Stomach (tissue), 9 donors: ENCODE results near the gene ZNF256. TPM values are rescaled to one million over a fixed set of nuclear protein-coding genes. Genes with fewer than 3 reads are reported as not detected.
"Not testable (repeated sequence)": the region's sequence is repeated elsewhere in the genome, so short reads cannot be mapped to it uniquely, and the experiment has no call there.

Source experiments
- DNase-seq, 2 donors: peaks; one replicate each; pipeline versions ENCODE4 v3.0.0 to v3.0.0-alpha.2; 2013 to 2019
- H3K27ac ChIP-seq, 5 donors: fragments of 200-600 bp in 4 of 5; sonication (generic) in 4 of 5; one replicate each; pipeline ENCODE4 v1.5.1; 2013 to 2019; ENCODE audit warnings: mild to moderate bottlenecking in 1 of 5, moderate library complexity in 1 of 5
- H3K27me3 ChIP-seq, 3 donors: fragments of 200-600 bp; sonication (generic); one replicate each; pipeline ENCODE4 v1.5.1; 2017 to 2019; ENCODE audit warnings: mixed run types in 1 of 3
- H3K36me3 ChIP-seq, 4 donors: fragments of 200-600 bp; sonication (generic); 1 replicate in 3 of 4; 2 replicates in 1 of 4; pipeline ENCODE4 v1.5.1; 2016 to 2019
- H3K4me1 ChIP-seq, 4 donors: fragments of 200-600 bp; sonication (generic); one replicate each; pipeline ENCODE4 v1.5.1; 2016 to 2019
- H3K4me3 ChIP-seq, 4 donors: fragments of 200-600 bp; sonication (generic) in 3 of 4; one replicate each; pipeline ENCODE4 v1.5.1; 2016 to 2019; ENCODE audit warnings: mild to moderate bottlenecking in 1 of 4
- H3K9me3 ChIP-seq, 4 donors: fragments of 200-600 bp; sonication (generic); one replicate each; pipeline ENCODE4 v1.5.1; 2016 to 2019
- EP300 ChIP-seq: sonication (generic); formaldehyde crosslinking; IDR thresholded peaks from one replicate; pipeline ENCODE4 v1.6.1; 2017; ENCODE audit warnings: antibody characterized with exemption
- POLR2A ChIP-seq, 4 donors: fragments of 450-650 bp; IDR thresholded peaks; one replicate each; pipeline ENCODE4 v1.6.1; 2016; ENCODE audit warnings: antibody characterized with exemption in 4 of 4, control low read depth in 2 of 4, mild to moderate bottlenecking in 1 of 4, moderate library complexity in 1 of 4
- POLR2AphosphoS5 ChIP-seq, 3 donors: sonication (generic); formaldehyde crosslinking; IDR thresholded peaks; one replicate each; pipeline ENCODE4 v1.6.1; 2016; ENCODE audit warnings: antibody characterized with exemption in 3 of 3
- WGBS, 5 donors: extraction: QIAGEN DNeasy Blood & Tissue Kit in 3 of 5; methylation state at CpG; one replicate each; pipeline versions ENCODE4 v1.1.5 to v1.1.7; 2013 to 2018; 5-methylcytosine and 5-hydroxymethylcytosine counted together
- intact Hi-C: fragments of 100-400 bp; cut with DNase I; formaldehyde crosslinking; loops from one replicate; pipeline ENCODE4 v1.15.1; 2023; ENCODE audit warnings: low total_unique reads
- polyA plus RNA-seq, 3 donors: library from polyadenylated mRNA; stranded (reverse); fragments of 200-250 nt; gene quantifications; one replicate each; pipeline ENCODE4 v1.2.3, GENCODE V29; 2013
- total RNA-seq, 5 donors: library from RNA; depleted of rRNA; stranded (reverse); fragments of >200 nt; gene quantifications; one replicate each; pipeline versions ENCODE4 v1.1.0 to v1.2.3, GENCODE V29; 2014 to 2016
- TF ChIP-seq, protein P1 (sequence below), 7 experiments: fragments of 450-650 bp in 4 of 7; fragments of 200-600 bp in 3 of 7; sonication (generic) in 3 of 7; IDR thresholded peaks; one replicate each; pipeline ENCODE4 v1.5.1; 2016 to 2019; ENCODE audit warnings: antibody characterized with exemption in 7 of 7, control low read depth in 2 of 7, mild to moderate bottlenecking in 1 of 7
- donor health status: healthy with polysubstance abuse.
- donor health status: Bipolar disorder and iron deficiency.
- donor health status: healthy.

ZNF256 gene
- total and polyA plus RNA-seq, 8 donors: 0.89 to 15.4 (median 2.1) TPM; not detected in 2

DNA sequence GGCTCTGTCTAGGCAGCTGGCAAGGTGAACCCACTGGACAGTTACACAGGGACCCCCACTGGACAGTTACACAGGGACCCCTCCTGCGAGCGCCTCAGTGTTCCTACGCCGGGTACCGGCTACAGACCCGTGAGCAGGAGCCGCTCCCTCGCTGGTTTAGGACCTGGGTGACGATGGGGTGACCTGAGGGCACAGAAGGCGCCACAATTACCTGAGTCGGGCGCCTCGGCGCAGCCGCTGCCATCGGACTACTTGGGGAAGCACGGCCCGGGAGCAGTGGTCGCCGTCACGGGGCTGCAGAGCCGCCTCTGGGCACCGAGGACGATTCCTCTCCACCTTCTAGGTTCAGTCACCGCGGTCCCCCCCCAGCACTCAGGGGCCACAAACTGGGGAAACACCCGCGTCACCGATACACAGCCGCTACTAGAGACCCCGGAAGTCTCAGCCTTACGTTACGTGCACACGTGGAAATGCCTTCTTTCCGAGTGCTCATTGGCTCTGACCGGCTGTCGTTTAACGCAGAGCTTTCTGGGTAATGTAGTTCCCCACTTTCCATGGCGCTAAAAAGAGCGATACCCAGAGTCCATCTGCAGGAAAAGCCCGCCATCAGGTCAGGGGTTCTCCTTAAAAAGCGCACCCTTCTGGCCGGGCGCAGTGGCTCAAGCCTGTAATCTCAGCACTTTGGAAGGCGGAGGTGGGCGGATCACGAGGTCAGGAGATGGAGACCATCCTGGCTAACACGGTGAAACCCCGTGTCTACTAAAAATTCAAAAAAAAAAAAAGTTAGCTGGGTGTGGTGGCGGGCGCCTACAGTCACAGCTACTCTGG is 31.1 kb downstream of the ZNF256 start, which contains the start of gene ZNF417:
TSS of gene ZNF417 (minus strand) at position 425 of the 828 bp plus-strand sequence. CDS start at position 244, 181 bp downstream.
- H3K27me3 ChIP-seq, intact Hi-C loops: not testable (repeated sequence)
- Histone ChIP-seq H3K9me3 (peaks cover 5 to 57% (median 26%) of the 10 kb centered on the region in 4 donors), H3K4me1 (peaks cover 7 to 21% (median 15%) of the 10 kb centered on the region in 4 donors), H3K27ac (peak within 1 kb of the TSS; percentile 51 to 91 (median 81)), H3K4me3 (peak within 1 kb of the TSS; percentile 65 to 96 (median 86)), H3K36me3 (peaks cover 19 to 53% (median 39%) of the 10 kb centered on the region in 4 donors)
- 1% methylated on average over 26 to 51 of the region's 51 CpGs for WGBS, 5 donors
- TF ChIP-seq POLR2AphosphoS5 (IDR thresholded peaks at IDR 0.05) (peak; percentile 53 to 90 (median 60)), POLR2A (IDR thresholded peaks at IDR 0.05) (peak in 1 of 4 donors; percentile 20)
- TF ChIP-seq, protein P1, sequence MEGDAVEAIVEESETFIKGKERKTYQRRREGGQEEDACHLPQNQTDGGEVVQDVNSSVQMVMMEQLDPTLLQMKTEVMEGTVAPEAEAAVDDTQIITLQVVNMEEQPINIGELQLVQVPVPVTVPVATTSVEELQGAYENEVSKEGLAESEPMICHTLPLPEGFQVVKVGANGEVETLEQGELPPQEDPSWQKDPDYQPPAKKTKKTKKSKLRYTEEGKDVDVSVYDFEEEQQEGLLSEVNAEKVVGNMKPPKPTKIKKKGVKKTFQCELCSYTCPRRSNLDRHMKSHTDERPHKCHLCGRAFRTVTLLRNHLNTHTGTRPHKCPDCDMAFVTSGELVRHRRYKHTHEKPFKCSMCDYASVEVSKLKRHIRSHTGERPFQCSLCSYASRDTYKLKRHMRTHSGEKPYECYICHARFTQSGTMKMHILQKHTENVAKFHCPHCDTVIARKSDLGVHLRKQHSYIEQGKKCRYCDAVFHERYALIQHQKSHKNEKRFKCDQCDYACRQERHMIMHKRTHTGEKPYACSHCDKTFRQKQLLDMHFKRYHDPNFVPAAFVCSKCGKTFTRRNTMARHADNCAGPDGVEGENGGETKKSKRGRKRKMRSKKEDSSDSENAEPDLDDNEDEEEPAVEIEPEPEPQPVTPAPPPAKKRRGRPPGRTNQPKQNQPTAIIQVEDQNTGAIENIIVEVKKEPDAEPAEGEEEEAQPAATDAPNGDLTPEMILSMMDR (IDR thresholded peaks at IDR 0.05): peak in 1 of 7 experiments; percentile 27
- DNase-seq: peak; percentile 81 to 97

- H3K27me3 ChIP-seq: no peaks in the 10 kb centered on the region
- 52 to 84% (median 62%) methylated on average over 3 of the region's 3 CpGs for WGBS, 5 donors
- intact Hi-C loops: no loop called here
- TF ChIP-seq EP300 (no peak), POLR2AphosphoS5 (IDR thresholded peaks at IDR 0.05) (no peak), POLR2A (IDR thresholded peaks at IDR 0.05) (no peak)
- TF ChIP-seq, protein P1 (IDR thresholded peaks at IDR 0.05): no peak
- H3K4me1 ChIP-seq: peaks cover 7 to 21% (median 15%) of the 10 kb centered on the region in 4 donors
- peaks cover 24 to 52% (median 41%) of the 10 kb centered on the region in 4 donors for H3K36me3 ChIP-seq
- peaks cover 10 to 55% (median 34%) of the 10 kb centered on the region in 4 donors for H3K9me3 ChIP-seq
- H3K4me3 ChIP-seq: peak overlapping the region in 1 of 4 donors; percentile 96
- H3K27ac ChIP-seq: no peak overlapping the region
- peak in 1 of 2 donors; percentile 15 for DNase-seq
Measured at GRCh38 chr19:57914531-57914930, 33.0 kb downstream of the ZNF256 start.

DNA sequence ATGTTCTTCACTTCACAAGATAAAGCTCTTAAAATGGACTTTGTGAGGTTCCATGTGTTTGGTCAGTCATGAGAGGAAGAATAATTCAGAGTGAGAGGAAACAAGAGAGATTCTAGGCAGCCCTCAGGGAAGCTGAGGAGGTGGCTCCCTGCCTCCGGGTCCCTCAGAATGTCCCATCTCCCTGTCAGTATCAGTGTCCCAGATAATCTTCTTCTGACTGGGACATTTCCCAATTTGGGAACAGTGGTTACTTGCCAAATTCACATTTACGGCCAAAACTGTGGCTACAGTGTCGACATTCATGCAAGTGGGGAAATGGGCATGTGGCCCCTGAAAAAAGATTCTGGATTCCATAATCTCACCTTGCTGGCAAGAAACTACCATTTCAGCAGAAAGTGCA is 40.1 kb downstream of the ZNF256 start:
- TF ChIP-seq EP300 (no peak), POLR2A (IDR thresholded peaks at IDR 0.05) (no peak)
- intact Hi-C loops: no loop called here
- H3K36me3 ChIP-seq: peaks cover 31 to 72% (median 66%) of the 10 kb centered on the region in 4 donors
- no peaks in the 10 kb centered on the region for H3K4me1 ChIP-seq
- no peak overlapping the region for H3K27ac ChIP-seq
- peaks cover 26 to 94% (median 72%) of the 10 kb centered on the region in 4 donors for H3K9me3 ChIP-seq
- no peak overlapping the region for H3K4me3 ChIP-seq
- no peak for DNase-seq
- WGBS, 5 donors: 84 to 99% (median 94%) methylated on average over 3 of the region's 3 CpGs
- no peaks in the 10 kb centered on the region for H3K27me3 ChIP-seq

- WGBS, 5 donors: 92 to 97% (median 94%) methylated on average over 6 of the region's 6 CpGs
- TF ChIP-seq, protein P1 (IDR thresholded peaks at IDR 0.05): no peak
- TF ChIP-seq EP300: no peak
- TF ChIP-seq POLR2A (IDR thresholded peaks at IDR 0.05): no peak
- TF ChIP-seq POLR2AphosphoS5 (IDR thresholded peaks at IDR 0.05): no peak
- no peak for DNase-seq
- Histone ChIP-seq H3K36me3 (peaks cover 12 to 62% (median 48%) of the 10 kb centered on the region in 4 donors), H3K27me3 (no peaks in the 10 kb centered on the region), H3K4me1 (no peaks in the 10 kb centered on the region), H3K4me3 (no peak overlapping the region), H3K9me3 (peaks cover 19 to 94% (median 63%) of the 10 kb centered on the region in 4 donors), H3K27ac (no peak overlapping the region)
- intact Hi-C loops: no loop called here
Measured at GRCh38 chr19:57905258-57905657, 42.2 kb downstream of the ZNF256 start.
